Measurements from ENCODE around the gene DENND5A. TPM values are rescaled to one million over a fixed set of nuclear protein-coding genes. Genes with fewer than 3 reads are reported as not detected.
A peak's percentile ranks its signal among the peaks of the same experiment; 100 is the strongest.

The DENND5A gene
- total RNA-seq, 4 donors from 2014 or later, result 30.4 to 52.9 (median 36.4) TPM

GRCh38 chr11:9092853-9093778 is 172.0 kb downstream of the DENND5A start:
- WGBS, result 75% methylated on average over 10 of the region's 10 CpGs
- DNase-seq (ENCODE audit: low spot score in 2 of 2), result no peak
- H3K36me3 ChIP-seq, result no peaks in the 10 kb centered on the region
- H3K27me3 ChIP-seq, result peaks cover 16% of the 10 kb centered on the region
- H3K4me3 ChIP-seq, result no peak overlapping the region
- no peak overlapping the region for H3K27ac ChIP-seq
- TF ChIP-seq CTCF (IDR thresholded peaks at IDR 0.05), result no peak
- no peak for TF ChIP-seq POLR2A (IDR thresholded peaks at IDR 0.05)
- TF ChIP-seq POLR2AphosphoS5 (IDR thresholded peaks at IDR 0.05), result no peak
- no peak for TF ChIP-seq EP300 (IDR thresholded peaks at IDR 0.05)
- H3K9me3 ChIP-seq, result no peaks in the 10 kb centered on the region
- peaks cover 14% of the 10 kb centered on the region for H3K4me1 ChIP-seq

- WGBS, result 91% methylated on average over 4 of the region's 4 CpGs
- Histone ChIP-seq H3K27me3 (peaks cover 16% of the 10 kb centered on the region), H3K36me3 (no peaks in the 10 kb centered on the region), H3K9me3 (no peaks in the 10 kb centered on the region), H3K4me1 (peaks cover 14% of the 10 kb centered on the region), H3K27ac (no peak overlapping the region), H3K4me3 (peak overlapping the region; percentile 55)
- DNase-seq (ENCODE audit: low spot score in 2 of 2), result no peak
- no peak for TF ChIP-seq CTCF (IDR thresholded peaks at IDR 0.05)
- no peak for TF ChIP-seq POLR2AphosphoS5 (IDR thresholded peaks at IDR 0.05)
- TF ChIP-seq POLR2A (IDR thresholded peaks at IDR 0.05), result no peak
- TF ChIP-seq EP300 (IDR thresholded peaks at IDR 0.05), result no peak
Measured at GRCh38 chr11:9092072-9092471, 173.1 kb downstream of the DENND5A start.

- Histone ChIP-seq H3K27ac (no peak within 1 kb of the TSS), H3K4me3 (peak within 1 kb of the TSS; percentile 55), H3K27me3 (peaks cover 16% of the 10 kb centered on the region), H3K9me3 (no peaks in the 10 kb centered on the region), H3K36me3 (no peaks in the 10 kb centered on the region), H3K4me1 (peaks cover 14% of the 10 kb centered on the region)
- TF ChIP-seq CTCF (IDR thresholded peaks at IDR 0.05) (no peak), POLR2A (IDR thresholded peaks at IDR 0.05) (no peak), POLR2AphosphoS5 (IDR thresholded peaks at IDR 0.05) (no peak), EP300 (IDR thresholded peaks at IDR 0.05) (no peak)
- no peak for DNase-seq (ENCODE audit: low spot score in 2 of 2)
- 6% methylated on average over 7 of the region's 113 CpGs for WGBS
Measured at GRCh38 chr11:9091044-9091922, 173.9 kb downstream of the DENND5A start, which contains the start of gene SCUBE2. TSS of gene SCUBE2 (minus strand) at chr11:9091599. CDS start at chr11:9091528, 71 bp downstream.

- Histone ChIP-seq H3K36me3 (no peaks in the 10 kb centered on the region), H3K4me3 (peak overlapping the region; percentile 55), H3K27ac (no peak overlapping the region), H3K27me3 (peaks cover 16% of the 10 kb centered on the region), H3K4me1 (peaks cover 14% of the 10 kb centered on the region), H3K9me3 (no peaks in the 10 kb centered on the region)
- DNase-seq (ENCODE audit: low spot score in 2 of 2), result no peak
- no peak for TF ChIP-seq POLR2AphosphoS5 (IDR thresholded peaks at IDR 0.05)
- TF ChIP-seq POLR2A (IDR thresholded peaks at IDR 0.05), result no peak
- no peak for TF ChIP-seq CTCF (IDR thresholded peaks at IDR 0.05)
- TF ChIP-seq EP300 (IDR thresholded peaks at IDR 0.05), result no peak
- 28% methylated on average over 12 of the region's 20 CpGs for WGBS
Measured at GRCh38 chr11:9090488-9091043, 174.6 kb downstream of the DENND5A start.

Data from suprapubic skin (tissue), 4 donors.